Fibroblast of the aortic adventitia (primary cell): Measurements from ENCODE around the gene TXNRD2. TPM values are rescaled to one million over a fixed set of nuclear protein-coding genes. Genes with fewer than 3 reads are reported as not detected.

Source experiments
- DNase-seq: peaks from one replicate; pipeline ENCODE4 v3.0.0-alpha.2; 2010; ENCODE audit warnings: low read depth
- H3K4me3 ChIP-seq: 2 replicates; pipeline ENCODE4 v1.5.1; 2011; ENCODE audit warnings: low read depth, mild to moderate bottlenecking, control low read depth, low read length, moderate library complexity
- CTCF ChIP-seq: IDR thresholded peaks from 2 replicates; pipeline ENCODE4 v1.5.1; 2011; ENCODE audit warnings: mild to moderate bottlenecking, low read length, control low read depth, inconsistent platforms; ENCODE audit not compliant: insufficient read depth
- total RNA-seq: library from RNA; depleted of rRNA; stranded (reverse); fragments of >200 nt; gene quantifications from 2 replicates; pipeline ENCODE4 v1.2.3, GENCODE V29; 2012; ENCODE audit warnings: low replicate concordance

The TXNRD2 gene
- total RNA-seq, 1 donor, result 16.4 TPM

GRCh38 chr22:19852177-19852781, 89.3 kb downstream of the TXNRD2 start:
- peak overlapping the region; percentile 91 for H3K4me3 ChIP-seq
- no peak for DNase-seq
- TF ChIP-seq CTCF, result no peak

- TF ChIP-seq CTCF, result no peak
- DNase-seq, result no peak
- H3K4me3 ChIP-seq, result no peak overlapping the region
Observed at GRCh38 chr22:19851291-19852176, 90.1 kb downstream of the TXNRD2 start.

GRCh38 chr22:19850763-19851109, 90.9 kb downstream of the TXNRD2 start:
- no peak for TF ChIP-seq CTCF
- H3K4me3 ChIP-seq, result no peak overlapping the region

GRCh38 chr22:19849835-19850762, 91.5 kb downstream of the TXNRD2 start:
- no peak for TF ChIP-seq CTCF
- H3K4me3 ChIP-seq, result no peak overlapping the region
- DNase-seq, result no peak

More at GRCh38 chr22:19850763-19851109, 90.9 kb downstream of the TXNRD2 start:
- DNase-seq, result no peak

- no peak for TF ChIP-seq CTCF
- no peak for DNase-seq
- no peak overlapping the region for H3K4me3 ChIP-seq
Observed at GRCh38 chr22:19848298-19849224, 93.1 kb downstream of the TXNRD2 start.

GRCh38 chr22:19847345-19847632, 94.3 kb downstream of the TXNRD2 start:
- H3K4me3 ChIP-seq, result no peak overlapping the region
- no peak for DNase-seq
- TF ChIP-seq CTCF, result no peak
